Neuron (in vitro differentiated cells): ENCODE measurements around the gene NDUFB4.

Experiments used
- H2AFZ ChIP-seq: one replicate; pipeline ENCODE4 v1.6.1; 2013; ENCODE audit warnings: low read depth, mild to moderate bottlenecking, inconsistent platforms, low read length, moderate library complexity
- H3K27me3 ChIP-seq: one replicate; pipeline ENCODE4 v1.6.1; 2013; ENCODE audit warnings: low read length; ENCODE audit not compliant: insufficient read depth
- H3K36me3 ChIP-seq: one replicate; pipeline ENCODE4 v1.6.1; 2013; ENCODE audit warnings: low read length; ENCODE audit not compliant: insufficient read depth
- H3K4me1 ChIP-seq: one replicate; pipeline ENCODE4 v1.6.1; 2013; ENCODE audit warnings: low read length; ENCODE audit not compliant: insufficient read depth
- H3K4me3 ChIP-seq: 2 replicates; pipeline ENCODE4 v1.5.1; 2013; ENCODE audit warnings: mild to moderate bottlenecking, low read length, moderate library complexity
- H3K9me3 ChIP-seq: one replicate; pipeline ENCODE4 v1.6.1; 2013; ENCODE audit warnings: low read length

The NDUFB4 gene

DNA sequence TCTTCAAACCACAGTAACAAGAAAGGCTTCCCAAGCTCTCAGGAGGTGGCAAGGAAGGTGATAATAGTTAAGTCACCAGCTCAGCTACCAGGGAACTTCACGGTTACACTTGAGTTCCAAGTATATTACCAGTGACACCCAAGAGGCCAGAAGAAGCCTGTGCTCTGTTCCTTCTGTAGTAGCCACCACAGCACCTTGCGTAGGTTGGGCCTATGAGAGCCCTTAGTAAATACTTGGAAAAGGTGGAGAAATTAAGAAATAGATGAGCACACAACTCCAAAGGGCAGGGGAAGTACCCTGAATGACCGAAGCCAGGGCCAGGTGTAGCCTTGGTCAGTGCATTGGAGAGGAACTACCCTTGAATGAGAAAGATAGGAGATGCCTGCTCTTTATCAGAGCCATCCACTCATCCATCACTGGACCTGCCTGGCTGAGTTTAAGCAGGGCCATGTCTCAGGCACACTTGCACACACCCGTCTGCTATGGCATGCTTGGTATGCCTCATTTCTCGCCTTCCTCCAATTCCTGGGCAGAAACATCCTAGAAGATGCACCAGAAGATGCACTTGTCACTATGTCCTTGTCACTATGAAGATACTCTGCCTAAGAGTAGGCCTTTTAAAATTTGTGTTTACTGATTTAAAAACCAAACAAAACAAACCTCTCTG is 32.6 kb upstream of the NDUFB4 start:
- H3K4me3 ChIP-seq: no peak overlapping the region
- H3K9me3 ChIP-seq: no peaks in the 10 kb centered on the region
- peaks cover 42% of the 10 kb centered on the region for H3K4me1 ChIP-seq
- H3K27me3 ChIP-seq: no peaks in the 10 kb centered on the region
- H2AFZ ChIP-seq: no peak overlapping the region
- no peaks in the 10 kb centered on the region for H3K36me3 ChIP-seq

DNA sequence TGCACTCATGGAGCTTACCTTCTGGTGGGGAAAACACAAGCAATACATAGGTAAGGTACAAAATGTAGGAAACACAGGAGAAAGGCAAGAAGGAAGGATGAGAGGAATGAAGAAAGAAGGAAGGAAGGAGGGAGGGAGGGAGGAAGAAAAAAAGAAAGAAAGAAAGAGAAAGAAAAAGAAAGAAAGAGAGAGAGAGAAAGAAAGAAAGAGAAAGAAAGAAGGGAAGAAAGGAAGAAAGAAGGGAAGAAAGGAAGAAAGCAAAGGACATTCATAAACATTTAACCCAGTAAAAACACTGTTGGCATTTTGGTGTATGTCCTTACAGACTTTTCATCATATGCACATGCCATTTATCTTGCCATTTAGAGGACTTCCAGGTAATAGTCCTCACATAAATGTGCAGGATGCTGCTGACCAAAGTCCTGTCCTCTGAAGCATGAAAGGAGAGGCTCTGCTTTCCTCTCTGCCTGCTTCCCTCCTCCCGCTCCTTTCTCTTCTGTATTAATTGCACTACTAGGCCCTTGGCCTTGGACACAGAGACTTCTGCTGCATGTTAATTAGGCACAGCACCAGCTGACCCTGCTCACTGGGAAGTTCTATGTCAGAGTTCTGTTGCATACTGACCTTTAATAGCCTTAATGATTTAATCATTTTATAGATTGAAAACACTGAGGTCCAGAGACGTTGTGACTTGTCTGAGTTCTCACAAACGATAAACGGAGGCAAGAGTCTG is 29.7 kb upstream of the NDUFB4 start:
- peaks cover 34% of the 10 kb centered on the region for H3K4me1 ChIP-seq
- peak overlapping the region; percentile 43 for H3K4me3 ChIP-seq
- H2AFZ ChIP-seq: no peak overlapping the region
- H3K27me3 ChIP-seq: no peaks in the 10 kb centered on the region
- no peaks in the 10 kb centered on the region for H3K9me3 ChIP-seq
- H3K36me3 ChIP-seq: no peaks in the 10 kb centered on the region

DNA sequence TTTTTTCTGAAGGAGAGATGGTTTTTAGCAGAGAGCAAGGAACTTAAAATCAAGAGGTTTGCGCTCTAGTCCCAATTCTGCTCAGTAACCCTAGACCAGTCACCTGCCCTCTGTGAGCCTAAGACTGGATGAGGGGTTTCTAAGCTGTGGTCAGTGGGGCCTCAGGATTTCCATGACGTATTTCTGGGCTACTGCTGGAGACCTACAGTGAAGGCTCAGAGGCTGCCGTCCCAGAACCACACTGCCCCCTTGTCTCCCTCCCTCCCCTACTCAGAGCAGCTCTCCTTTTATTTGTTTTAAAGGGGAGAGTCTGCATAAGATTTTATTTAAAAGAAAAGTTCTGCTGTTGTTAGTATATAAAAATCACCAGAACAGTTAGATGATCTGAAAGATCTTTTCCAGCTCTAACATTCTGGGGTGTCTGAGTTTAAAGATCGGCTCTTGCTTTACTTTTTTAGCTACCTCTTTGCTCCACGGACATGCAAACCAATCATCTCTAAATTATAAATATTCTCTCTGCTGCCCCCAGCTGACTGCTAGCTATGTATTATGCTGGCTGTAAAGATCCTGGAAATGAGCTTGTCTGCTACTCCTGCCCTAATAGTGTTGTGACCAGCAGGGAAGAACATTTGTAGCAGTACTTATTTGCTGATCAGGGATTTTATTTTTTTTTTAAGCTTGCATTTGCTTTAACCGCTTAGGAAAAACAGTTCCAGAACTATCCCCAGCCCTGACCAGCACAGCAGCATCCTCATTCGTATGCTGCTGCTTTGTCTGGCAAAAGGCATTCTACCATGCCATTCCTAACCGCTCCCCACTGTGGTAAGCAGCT is 28.6 kb upstream of the NDUFB4 start:
- Histone ChIP-seq H3K4me1 (peaks cover 34% of the 10 kb centered on the region), H3K36me3 (no peaks in the 10 kb centered on the region), H3K4me3 (peak overlapping the region; percentile 43)

DNA sequence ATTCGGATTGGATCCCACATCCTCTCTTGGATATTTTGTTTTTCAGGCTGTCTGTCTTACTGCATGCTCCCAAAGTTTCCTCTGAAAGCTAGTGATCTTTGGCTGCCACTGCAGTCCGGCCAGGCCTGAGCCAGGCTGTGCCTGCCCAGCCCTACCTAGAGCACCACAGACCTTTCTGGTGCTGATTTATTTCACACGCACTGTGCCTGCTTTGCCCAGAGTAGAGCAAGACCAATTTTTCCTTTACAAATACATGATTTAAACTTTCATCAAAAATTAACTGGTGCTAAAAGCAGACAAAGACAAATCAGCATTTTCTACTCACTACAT is 28.0 kb upstream of the NDUFB4 start:
- Histone ChIP-seq H3K4me3 (peak overlapping the region; percentile 43), H2AFZ (peak overlapping the region; percentile 74), H3K4me1 (peaks cover 34% of the 10 kb centered on the region), H3K27me3 (no peaks in the 10 kb centered on the region), H3K36me3 (no peaks in the 10 kb centered on the region), H3K9me3 (no peaks in the 10 kb centered on the region)

More for the DNA sequence above, 28.6 kb upstream of the NDUFB4 start:
- Histone ChIP-seq H3K27me3 (no peaks in the 10 kb centered on the region), H3K9me3 (no peaks in the 10 kb centered on the region), H2AFZ (peak overlapping the region; percentile 74)

DNA sequence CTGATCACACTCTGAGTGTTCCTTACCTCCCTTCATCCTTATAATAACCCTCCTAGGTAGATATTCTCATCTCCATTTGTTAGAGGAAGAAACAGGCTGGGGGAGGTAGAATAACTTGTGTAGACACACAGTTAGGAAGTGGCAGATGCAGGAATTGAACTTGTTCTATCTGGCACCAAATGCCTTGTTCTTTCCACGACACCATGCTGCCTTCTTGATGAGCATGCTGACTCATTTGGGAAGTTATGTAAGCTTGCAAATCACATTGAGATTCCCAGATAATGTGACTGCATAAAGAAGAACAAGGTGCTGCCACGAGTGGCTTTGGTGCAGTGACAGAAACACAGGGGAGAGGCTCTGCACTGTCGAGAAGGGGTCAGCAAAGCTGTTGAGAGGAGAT is 27.5 kb upstream of the NDUFB4 start:
- Histone ChIP-seq H3K36me3 (no peaks in the 10 kb centered on the region), H3K4me1 (peaks cover 34% of the 10 kb centered on the region), H3K9me3 (no peaks in the 10 kb centered on the region), H3K4me3 (no peak overlapping the region), H3K27me3 (no peaks in the 10 kb centered on the region), H2AFZ (peak overlapping the region; percentile 74)

- no peaks in the 10 kb centered on the region for H3K36me3 ChIP-seq
- H3K9me3 ChIP-seq: no peaks in the 10 kb centered on the region
- H3K4me1 ChIP-seq: peaks cover 34% of the 10 kb centered on the region
- no peak overlapping the region for H3K4me3 ChIP-seq
- no peaks in the 10 kb centered on the region for H3K27me3 ChIP-seq
- H2AFZ ChIP-seq: peak overlapping the region; percentile 6
These were observed 26.7 kb upstream of the NDUFB4 start for GRCh38 chr3:120569222-120570057.

DNA sequence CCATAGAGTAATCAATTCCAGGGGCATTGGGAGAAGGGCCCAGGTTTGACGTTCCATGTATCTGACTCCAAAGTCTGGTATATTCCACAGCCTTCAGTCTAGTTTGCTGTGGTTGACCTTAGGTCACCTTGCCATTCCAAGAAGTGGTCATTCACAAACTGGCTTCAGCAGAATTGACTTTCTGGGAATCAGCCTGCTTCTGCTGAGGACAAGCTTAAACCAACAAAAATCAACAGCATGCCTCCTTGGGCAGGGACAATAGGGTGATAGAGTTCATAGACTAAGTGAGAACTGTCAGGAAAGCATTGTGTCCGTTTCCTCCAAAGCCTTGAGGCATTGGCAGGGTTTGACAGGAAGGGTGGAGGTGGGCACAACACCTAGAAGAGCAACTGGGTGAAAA is 24.1 kb upstream of the NDUFB4 start:
- Histone ChIP-seq H2AFZ (no peak overlapping the region), H3K9me3 (no peaks in the 10 kb centered on the region), H3K4me3 (no peak overlapping the region), H3K36me3 (no peaks in the 10 kb centered on the region), H3K4me1 (peaks cover 23% of the 10 kb centered on the region), H3K27me3 (no peaks in the 10 kb centered on the region)

DNA sequence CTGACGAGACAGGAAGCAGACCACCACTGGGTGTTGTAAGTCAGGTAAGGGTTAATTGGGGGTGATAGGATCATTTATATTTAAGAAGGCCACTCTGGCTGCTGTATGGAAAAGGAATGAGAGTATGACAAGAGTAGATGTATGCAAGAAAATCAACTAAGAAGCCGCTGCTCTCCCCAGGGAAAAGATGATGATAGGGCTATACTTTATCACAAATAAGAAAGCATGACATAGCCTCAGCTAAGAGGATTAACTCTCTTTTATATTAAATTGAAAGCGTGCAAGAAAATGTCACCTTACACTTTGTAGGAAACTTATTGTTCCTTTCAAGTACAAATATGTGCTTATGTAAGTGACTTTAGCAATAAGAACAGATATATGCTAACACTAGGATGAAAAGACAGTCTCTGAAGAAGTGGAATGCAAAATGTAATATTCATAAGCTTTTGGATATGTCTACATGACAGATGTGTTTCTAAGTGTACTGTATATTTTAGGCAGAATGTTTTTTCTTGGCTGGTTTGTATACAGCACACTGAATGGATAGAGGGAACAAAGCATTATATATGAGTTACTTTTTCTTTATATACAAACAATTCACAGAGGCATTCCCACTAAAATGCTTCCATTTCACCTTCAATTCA is 8.7 kb upstream of the NDUFB4 start:
- Histone ChIP-seq H3K27me3 (no peaks in the 10 kb centered on the region), H2AFZ (no peak overlapping the region), H3K9me3 (no peaks in the 10 kb centered on the region), H3K4me1 (no peaks in the 10 kb centered on the region), H3K4me3 (no peak overlapping the region), H3K36me3 (no peaks in the 10 kb centered on the region)

DNA sequence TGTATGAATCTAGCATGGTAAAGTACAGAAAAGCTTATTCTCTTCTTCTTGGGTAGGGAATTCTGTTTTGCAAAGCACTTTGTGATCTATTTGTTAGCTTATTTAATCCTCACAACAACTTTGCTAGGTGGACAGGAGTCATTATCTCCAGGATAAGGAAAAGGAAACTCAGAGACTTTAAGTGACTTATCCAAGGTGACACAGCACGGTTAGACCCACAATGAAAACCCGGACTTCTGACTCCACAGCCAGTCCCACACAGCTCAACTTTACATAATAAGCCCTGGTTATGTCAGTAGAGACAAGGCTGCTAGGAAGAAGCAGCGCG is 384 bp upstream of the NDUFB4 start:
- Histone ChIP-seq H3K36me3 (peaks cover 27% of the 10 kb centered on the region), H3K9me3 (no peaks in the 10 kb centered on the region), H2AFZ (peak overlapping the region; percentile 83), H3K27me3 (no peaks in the 10 kb centered on the region), H3K4me1 (peaks cover 6% of the 10 kb centered on the region), H3K4me3 (peak overlapping the region; percentile 85)

DNA sequence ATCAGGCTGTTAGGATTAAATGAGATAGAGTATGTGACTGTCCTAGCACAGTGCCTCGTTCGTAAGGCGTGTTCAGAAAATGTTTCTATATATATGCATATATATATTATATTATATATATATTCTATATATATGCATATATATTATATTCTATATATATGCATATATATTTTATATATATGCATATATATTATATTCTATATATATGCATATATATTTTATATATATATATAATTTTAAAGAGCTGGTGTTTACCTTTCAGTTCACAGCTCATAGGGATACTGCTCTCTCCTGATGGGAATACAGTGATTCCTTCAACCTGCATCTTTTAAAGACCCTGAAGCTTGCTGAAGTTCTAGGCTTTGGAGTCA is 702 bp downstream of the NDUFB4 start:
- peaks cover 6% of the 10 kb centered on the region for H3K4me1 ChIP-seq
- no peaks in the 10 kb centered on the region for H3K9me3 ChIP-seq
- H2AFZ ChIP-seq: peak overlapping the region; percentile 78
- H3K4me3 ChIP-seq: peak overlapping the region; percentile 85
- no peaks in the 10 kb centered on the region for H3K27me3 ChIP-seq
- H3K36me3 ChIP-seq: peaks cover 38% of the 10 kb centered on the region

DNA sequence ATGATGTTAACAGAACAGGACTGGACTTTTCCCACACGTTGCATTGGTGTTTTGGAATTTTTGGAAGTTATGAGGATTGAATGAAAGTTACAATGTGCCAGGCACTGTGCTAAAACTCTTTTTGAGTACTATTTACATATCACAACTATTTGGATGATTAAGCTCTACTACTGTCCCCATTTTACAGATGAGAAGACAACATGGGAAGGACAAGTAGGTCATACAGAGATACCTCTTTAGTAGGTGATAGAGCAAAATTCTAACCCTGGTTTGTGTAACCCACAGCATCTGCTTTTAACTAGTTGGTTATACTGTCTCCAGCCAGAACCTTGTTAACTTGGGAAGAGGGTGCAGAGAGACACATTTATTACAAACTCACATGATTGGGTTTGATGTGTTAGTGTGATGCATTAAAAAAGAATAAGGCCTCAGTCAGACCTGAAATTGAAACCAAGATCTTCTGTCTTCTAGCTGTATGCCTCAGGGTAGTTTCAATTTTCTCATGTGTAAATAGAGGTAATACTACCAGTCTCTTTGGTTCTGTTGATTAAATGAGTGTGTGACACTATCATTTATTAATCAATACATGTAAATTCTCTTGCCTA is 1.4 kb downstream of the NDUFB4 start:
- Histone ChIP-seq H2AFZ (no peak overlapping the region), H3K36me3 (peaks cover 44% of the 10 kb centered on the region), H3K4me1 (peaks cover 6% of the 10 kb centered on the region), H3K27me3 (no peaks in the 10 kb centered on the region), H3K4me3 (peak overlapping the region; percentile 45), H3K9me3 (no peaks in the 10 kb centered on the region)

DNA sequence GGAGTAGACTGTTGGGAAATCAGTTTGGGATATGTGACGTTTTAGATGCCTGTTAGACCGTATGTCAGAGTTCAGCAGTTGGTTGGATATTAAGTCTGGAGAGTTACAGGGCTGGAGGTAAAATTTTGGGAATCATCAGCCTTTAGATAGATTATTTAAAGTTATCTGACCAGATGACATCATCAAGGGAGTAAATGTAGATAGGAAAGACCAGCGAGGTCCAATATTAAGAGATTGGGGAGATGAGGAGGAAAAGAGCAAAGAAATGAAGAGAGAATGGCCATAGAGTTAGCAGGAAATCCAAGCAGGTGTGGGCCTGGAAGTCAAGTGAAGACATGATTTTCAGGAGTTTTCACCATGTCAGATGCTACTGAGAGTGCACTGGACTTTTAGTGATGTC is 3.1 kb downstream of the NDUFB4 start:
- no peaks in the 10 kb centered on the region for H3K27me3 ChIP-seq
- H3K9me3 ChIP-seq: no peaks in the 10 kb centered on the region
- H2AFZ ChIP-seq: no peak overlapping the region
- H3K4me3 ChIP-seq: no peak overlapping the region
- H3K4me1 ChIP-seq: peaks cover 6% of the 10 kb centered on the region
- H3K36me3 ChIP-seq: peaks cover 51% of the 10 kb centered on the region
